HG03432 (cell line): Measurements from ENCODE around the gene ARMC5.
"Not testable (repeated sequence)": the region's sequence is repeated elsewhere in the genome, so short reads cannot be mapped to it uniquely, and the experiment has no call there.

ENCODE experiments used
- ATAC-seq: cut with Tn5 transposase; IDR thresholded peaks from one replicate; pipeline ENCODE4 v1.9.1; 2021; ENCODE audit warnings: mild to moderate bottlenecking, moderate library complexity; ENCODE audit not compliant: unreplicated experiment

ARMC5 gene

DNA sequence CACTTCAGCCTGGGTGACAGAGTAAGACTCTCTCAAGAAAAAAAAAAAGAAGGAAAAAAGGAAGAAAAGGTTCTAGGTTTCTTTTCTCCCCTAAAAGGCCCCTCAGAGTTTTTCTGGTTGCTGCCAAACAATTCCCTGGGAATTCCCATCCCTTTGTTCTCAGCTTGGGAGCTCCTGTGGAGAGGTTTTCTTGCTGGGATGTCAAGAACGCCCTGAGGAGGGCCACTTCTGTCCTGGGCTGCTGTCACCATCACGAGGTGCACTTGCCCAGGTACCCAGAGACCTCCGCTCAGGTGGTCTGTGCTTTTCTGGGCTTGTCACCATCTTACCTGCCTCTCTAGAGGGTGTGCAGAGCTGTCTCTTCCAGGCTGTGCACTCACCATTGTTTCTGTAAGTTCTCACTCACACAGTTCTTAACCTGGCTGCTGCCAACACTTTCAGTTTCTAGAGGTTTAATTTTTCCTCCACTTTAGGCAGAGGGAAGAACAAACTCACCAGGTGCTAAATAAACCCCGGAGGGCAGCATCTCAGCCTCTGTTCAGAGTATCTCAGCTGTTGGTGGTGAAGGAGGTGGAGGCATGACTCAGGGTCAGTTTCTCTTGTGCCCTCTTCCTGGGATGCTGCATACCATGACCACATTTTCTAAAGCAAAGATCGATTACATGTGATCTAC, 28.8 kb upstream of the ARMC5 start:
- ATAC-seq = no peak

DNA sequence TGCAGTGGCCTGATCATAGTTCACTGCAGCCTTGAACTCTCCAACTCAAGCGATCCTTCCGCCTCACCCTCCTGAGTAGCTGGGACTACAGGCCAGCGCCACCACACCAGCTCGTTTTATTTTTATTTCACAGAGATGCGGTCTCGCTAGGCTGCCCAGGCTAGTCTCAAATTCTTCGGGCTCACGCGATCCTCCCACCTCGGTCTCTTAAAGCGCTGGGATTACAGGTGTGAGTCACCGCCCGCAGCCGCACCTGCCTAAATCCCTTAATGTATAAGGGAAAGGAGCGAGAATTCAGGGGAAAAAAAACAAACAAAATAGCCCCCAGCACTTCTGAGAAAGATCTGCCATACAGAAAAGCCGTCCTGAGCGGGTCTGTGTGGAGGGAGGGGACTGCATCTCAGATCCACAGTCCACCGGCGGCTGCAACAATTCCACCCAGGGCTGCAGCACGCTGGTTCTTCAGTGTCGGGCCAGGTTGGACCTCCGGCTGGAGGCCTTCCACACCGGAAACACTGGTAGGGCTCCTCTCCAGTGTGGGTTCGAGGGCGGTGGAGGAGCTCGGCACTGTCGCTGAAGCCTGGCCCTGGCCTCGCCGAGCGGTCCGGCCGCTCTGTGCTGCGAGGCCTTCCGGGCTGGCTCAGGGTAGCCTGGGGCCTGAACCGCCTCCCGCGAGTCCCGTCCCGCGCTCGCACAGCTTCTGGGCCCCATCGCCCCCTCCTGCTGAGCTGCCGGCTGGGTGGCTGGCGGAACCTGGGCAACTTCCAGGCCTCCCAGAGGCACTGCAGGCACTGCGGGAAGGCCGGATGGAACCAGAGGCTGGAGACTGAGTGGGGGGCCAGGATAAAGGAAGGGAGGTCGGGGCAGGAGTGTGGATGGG, 23.7 kb upstream of the ARMC5 start:
- no peak for ATAC-seq

DNA sequence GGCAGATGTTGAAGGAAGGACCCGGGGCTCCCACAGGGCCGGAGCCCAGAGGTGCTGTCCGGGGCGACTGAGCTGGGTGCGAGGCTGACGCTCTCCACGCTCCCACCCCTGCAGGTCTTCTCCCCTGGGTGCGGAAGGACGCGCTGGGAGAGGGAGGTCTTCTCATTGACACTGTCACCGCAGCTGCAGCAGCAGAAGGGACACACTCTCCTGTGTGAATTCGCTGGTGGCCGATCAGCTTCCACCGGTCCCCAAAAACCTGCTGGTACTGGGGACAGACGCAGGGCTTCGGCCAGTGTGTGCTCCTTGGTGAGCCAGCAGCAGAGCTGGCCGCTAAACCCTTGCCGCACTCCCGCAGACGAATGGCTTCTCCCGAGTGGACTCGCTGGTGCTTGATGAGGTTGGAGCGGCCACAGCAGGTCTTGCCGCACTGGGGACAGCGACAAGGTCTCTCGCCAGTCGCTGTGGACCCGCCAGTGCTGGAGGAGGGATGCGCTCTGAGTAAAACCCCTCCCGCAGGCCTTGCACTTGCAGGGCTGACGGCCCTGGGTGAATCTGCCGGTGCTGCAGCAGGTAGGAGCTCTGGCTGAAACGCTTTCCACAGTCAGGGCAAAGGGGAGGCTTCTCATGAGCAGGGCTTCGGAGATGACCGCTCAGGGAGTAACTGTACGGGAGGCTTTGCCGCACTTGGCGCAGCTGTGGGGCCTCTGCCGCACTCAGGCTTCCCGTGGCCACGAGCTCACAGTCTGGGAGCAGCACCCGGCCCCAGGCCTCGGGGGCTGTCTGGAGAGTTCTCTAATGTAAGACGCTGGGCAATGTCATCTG, 22.9 kb upstream of the ARMC5 start:
- no peak for ATAC-seq

DNA sequence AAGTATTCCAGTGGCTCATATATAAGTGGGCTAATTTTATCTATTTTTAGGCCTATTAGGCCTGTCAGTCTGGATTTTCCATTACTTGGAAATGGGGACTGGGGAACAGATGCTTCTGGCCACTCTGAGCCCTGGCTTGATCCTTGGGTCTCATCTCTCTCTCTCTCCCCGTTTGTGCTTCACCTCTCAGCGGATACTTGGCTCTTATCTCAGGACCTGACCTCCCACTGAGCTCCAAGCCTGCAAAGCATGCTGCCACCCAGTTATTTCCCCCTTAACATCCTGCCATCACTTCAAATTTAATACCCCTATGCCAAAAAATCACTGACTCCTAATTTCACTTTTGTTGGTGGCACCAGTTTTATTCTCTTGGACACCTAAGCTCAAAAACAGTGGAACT, 20.9 kb upstream of the ARMC5 start:
- no peak for ATAC-seq

DNA sequence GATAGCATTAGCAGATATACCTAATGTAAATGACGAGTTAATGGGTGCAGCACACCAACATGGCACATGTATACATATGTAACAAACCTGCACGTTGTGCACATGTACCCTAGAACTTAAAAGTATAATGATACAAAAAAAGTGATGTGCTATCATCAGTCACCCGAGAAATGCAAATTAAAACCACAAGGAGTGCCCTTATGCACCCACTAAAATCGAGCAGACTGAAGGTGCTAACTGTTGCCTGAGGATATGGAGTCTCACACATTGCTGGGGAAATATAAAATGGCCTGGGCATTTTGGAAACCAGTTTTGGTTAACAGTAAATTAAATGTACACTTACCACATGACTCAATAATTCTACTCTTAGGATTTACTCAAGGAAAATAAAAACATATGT, 20.3 kb upstream of the ARMC5 start:
- ATAC-seq = not testable (repeated sequence)

GRCh38 chr16:31439519-31439918, 19.8 kb upstream of the ARMC5 start:
- ATAC-seq = no peak

- ATAC-seq = no peak
Measured at GRCh38 chr16:31440516-31441184, 18.7 kb upstream of the ARMC5 start.

GRCh38 chr16:31441956-31442355, 17.3 kb upstream of the ARMC5 start:
- ATAC-seq = no peak

DNA sequence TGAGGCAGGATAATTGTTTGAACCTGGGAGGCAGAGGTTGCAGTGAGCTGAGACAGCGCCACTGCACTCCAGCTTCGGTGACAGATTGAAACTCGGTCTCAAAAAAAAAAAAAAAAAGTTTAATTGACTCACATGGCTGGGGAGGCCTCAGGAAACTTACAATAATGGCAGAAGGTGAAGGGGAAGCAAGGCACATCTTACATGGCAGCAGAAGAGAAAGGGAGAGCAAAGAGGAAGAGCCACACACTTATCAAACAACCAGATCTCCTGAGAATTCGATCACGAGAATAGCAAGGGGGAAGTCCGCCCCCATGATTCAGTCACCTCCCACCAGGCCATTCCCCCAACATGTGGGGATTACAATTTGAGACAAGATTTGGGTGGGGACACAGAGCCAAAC, 13.4 kb upstream of the ARMC5 start:
- not testable (repeated sequence) for ATAC-seq

DNA sequence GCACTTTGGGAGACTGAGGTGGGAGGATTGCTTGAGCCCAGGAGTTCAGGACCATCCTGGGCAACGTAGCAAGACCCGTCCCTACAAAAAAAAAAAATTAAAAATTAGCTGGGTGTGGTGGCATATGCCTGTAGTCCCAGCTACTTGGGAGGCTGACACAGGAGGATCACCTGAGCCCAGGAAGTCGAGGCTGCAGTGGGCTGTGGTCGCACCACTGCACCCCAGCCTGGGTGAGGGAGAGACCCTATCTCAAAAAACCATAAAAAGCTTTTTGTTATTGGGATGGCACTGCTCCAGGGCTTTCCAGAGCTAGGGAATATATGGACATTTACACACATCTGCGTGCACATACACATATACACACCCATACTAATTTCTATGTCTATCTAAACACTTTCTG, 8.1 kb upstream of the ARMC5 start:
- ATAC-seq = no peak

- ATAC-seq = no peak
Measured at GRCh38 chr16:31451681-31452351, 7.5 kb upstream of the ARMC5 start.

DNA sequence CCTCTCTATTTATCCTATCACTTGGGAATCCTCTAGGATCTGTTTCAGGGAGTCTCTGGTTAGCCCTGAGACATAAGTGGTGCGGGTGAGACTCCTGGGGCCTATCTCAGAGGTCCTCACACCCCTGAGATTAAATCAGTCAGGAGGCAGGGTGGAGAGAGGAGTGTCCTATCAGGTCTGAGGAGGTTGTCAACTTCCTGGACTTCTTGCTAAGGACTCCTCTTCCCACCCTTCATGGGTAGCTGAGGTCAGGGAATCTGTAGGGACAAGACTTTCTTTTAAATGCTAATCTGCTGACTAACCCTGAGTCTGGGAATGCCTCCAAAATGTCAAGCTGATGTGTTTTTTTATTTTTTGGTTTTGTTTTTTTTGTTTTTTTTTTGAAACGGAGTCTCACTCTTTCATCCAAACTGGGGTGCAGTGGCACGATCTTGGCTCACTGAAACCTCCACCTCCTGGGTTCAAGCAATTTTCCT, 6.6 kb upstream of the ARMC5 start:
- ATAC-seq = no peak

DNA sequence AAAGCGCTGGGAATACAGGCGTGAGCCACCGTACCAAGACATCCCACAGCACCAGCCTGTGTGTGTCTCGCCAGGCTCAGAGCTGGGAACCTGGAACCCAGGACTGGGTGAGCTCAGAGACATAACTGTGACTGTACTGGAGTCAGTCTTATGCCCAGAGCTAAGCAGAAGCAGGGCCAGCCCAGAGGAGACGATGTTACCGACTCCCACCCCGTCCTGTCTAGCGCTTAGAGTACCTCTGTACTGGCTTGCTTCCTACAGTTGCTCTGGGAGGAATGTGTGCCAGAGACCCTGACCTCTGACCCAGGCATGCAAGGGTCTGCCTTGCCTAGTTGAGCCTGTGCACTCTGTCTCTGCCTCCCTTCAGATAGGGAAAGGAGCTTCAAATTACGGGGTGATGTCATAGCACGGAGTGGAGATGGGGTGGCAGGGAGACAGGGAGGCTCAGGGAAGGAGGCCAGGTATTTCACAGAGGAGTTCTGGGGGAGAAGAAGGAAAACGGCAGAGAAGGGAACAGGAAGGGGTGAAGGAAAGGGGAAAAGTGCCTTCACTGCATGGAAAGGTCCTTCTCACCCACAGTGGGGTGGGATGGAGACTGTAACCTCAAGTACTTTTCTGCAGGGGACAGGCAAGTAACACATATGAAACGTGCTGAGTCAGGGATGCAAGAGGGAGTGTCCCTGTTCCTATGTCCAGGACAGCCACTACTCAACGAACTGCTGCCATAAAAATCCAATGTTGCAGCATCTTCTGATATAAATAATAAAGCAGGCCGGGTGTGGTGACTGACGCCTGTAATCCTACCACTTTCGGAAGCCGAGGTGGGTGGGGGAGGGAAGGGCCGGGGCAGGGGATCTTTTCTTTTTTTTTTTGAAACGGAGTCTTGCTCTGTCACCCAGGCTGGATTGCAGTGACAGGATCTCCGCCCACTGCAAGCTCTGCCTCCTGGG, 5.8 kb upstream of the ARMC5 start:
- no peak for ATAC-seq

GRCh38 chr16:31455601-31456314, 3.5 kb upstream of the ARMC5 start:
- no peak for ATAC-seq

DNA sequence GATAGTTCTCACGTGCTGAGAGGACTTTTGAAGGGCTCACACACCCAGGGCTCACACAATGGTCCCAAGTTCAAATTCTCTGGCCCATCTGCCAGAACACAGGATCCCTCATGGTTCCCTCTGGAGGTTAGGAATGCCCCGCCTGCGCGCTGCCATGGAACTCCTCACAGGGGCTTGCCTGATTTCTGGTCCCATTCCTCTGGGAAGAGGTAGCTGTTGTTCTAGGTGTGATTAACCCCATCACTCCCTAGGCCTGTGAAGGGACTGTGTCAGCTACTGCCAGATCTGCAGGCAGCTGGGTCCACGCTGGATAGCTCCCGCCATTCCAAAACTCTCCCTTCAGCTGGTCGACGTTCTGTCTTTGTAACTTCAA, 2.3 kb upstream of the ARMC5 start:
- ATAC-seq = no peak

DNA sequence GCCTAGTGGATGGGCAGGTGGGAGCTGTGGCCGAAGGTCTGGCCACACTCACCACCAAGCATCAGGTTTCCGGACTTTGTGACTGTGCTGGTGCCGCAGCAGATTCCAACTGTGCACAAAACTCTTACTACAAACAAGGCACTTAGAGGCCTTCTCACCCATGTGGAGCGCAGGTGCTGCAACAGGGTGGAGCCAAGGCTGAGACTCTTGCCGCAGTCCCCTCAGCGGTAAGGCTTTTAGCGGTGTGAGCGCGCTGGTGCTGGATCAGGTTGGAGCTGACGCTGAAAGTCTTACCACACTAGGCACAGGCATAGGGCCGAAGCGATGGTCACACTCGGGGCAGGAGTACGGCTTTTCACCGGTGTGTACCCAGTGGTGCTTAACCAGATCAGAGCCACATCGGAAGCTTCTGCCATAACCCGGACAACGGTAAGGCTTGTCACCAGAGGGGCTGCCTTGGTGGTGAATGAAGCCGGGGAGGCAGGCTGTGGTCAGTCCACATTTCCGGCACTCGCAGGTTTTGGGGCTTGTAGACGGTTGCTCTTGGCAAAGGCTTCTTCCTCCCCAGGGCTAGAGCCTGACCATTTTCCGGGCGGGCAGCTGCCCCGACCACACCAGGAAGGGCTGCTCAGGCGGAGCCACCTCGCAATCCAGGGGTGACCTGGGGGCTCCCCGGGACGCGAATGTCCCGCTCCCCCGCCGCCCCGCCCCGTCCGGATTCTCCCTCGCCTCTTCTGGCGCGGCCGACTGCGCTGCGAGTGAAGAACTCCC, 1.0 kb upstream of the ARMC5 start:
- peak; percentile 8 for ATAC-seq

DNA sequence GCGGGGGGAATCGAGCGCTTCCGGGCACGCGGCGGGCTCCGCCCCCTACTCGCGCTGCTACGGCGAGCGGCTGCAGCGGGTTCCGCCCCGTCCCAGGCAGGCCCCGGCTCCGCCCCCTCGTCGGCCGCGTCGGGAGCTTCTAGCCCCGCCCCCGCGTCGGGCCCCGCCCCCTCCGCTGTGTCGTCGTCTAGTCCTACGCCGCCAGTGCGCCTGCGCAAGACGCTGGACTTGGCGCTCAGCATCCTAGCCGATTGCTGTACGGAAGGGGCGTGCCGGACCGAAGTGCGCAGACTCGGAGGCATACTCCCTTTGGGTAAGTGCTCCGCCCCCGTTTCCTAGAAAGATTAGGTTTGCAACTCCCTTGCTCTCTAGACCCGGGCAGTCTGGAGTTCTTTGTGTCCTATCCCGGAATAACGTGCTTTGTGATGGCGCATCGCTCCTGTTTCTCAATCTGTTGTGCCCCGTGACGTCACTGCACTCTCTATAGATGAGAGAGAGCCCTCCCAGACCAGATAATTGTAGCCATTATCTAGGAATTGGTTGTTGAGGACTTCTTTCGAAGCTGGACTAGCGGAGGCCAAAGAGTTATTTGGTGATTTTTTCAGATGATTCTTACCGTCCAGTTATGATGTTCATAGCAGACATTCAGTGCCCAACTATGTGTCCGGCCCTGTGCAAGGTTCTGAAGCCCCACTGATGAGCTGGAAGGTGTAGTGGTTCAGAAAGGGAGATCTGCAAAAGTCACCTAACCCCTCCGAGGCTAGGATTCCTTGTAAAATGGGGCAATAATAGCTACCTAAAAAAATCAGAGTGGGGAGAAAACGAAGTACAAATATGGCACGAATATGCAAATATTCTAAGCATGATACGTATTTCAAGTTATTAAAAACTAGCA, 633 bp downstream of the ARMC5 start:
- peak; percentile 77 for ATAC-seq
